ENCODE results near the gene CTNNA2.

DNA sequence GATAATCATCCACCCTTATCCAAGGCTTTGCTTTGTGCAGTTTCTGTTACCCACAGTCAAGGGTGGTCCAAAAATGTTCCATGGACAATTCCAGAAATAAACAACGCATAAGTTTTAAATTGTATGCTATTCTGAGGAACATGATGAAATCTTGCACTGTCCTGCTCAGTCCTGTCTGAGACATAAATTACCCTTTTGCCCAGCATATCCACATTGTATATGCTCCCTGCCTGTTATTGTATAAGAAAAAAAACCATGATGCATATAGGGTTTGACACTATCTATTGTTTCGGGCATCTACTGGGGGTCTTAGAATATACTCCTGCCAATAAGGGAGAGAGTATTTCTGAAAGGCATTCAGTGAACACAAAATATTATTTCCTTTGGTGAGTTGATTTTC, 767.7 kb downstream of the CTNNA2 start:
- TF ChIP-seq CTCF (IDR thresholded peaks at IDR 0.05) (no peak), SIN3A (IDR thresholded peaks at IDR 0.05; ENCODE audit: borderline replicate concordance, insufficient read depth, low read depth, low read length) (no peak)

All from Panc1 (cell line).